Uterus (tissue), 2 donors: ENCODE measurements around the gene NSDHL.

Experiments used
- POLR2A ChIP-seq, 2 donors: fragments of 450-650 bp; IDR thresholded peaks; one replicate each; pipeline ENCODE4 v1.6.1; 2016; ENCODE audit warnings: antibody characterized with exemption in 2 of 2, mild to moderate bottlenecking in 1 of 2, moderate library complexity in 1 of 2
- TF ChIP-seq, protein P1 (sequence below), 4 experiments: fragments of 200-600 bp in 2 of 4; fragments of 450-650 bp in 2 of 4; sonication (generic) in 2 of 4; IDR thresholded peaks; one replicate each; pipeline ENCODE4 v1.5.1; 2016 to 2019; ENCODE audit warnings: antibody characterized with exemption in 4 of 4, mild to moderate bottlenecking in 2 of 4, moderate library complexity in 1 of 4

DNA sequence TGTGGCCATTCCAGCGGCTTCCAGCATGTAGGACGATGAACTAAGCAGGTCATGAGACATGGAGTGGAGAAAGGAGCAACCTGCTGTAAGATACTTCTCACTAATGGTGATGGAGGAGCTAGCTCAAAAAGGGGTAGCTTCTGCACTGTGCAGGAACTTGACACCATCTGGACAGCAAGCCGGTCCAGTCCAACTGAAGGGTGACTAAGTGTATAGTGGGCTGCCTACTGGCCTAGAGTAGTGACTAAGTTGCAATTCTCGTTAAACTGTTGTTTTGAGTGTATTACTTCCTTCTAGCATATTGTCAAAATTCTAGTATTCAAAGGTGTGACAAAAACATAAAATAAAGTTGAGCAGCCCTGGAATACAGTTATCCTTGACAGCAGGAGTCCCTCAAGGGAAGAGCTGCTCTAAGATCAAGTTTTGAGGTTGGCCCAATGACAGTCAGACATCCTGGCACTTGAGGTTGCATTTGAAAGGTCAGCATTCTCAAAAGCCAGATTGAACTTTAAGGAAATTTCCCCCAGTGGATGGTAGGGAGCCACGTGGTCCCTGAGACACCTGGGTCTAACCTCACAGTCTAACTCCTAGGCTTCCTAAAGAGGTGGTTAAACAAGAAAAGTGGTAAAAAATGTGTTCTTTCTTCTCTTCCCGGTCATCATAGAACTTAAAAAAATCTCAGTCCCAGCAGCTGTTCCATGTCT, 8.3 kb upstream of the NSDHL start:
- TF ChIP-seq, protein P1, sequence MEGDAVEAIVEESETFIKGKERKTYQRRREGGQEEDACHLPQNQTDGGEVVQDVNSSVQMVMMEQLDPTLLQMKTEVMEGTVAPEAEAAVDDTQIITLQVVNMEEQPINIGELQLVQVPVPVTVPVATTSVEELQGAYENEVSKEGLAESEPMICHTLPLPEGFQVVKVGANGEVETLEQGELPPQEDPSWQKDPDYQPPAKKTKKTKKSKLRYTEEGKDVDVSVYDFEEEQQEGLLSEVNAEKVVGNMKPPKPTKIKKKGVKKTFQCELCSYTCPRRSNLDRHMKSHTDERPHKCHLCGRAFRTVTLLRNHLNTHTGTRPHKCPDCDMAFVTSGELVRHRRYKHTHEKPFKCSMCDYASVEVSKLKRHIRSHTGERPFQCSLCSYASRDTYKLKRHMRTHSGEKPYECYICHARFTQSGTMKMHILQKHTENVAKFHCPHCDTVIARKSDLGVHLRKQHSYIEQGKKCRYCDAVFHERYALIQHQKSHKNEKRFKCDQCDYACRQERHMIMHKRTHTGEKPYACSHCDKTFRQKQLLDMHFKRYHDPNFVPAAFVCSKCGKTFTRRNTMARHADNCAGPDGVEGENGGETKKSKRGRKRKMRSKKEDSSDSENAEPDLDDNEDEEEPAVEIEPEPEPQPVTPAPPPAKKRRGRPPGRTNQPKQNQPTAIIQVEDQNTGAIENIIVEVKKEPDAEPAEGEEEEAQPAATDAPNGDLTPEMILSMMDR (IDR thresholded peaks at IDR 0.05) = no peak
- no peak for TF ChIP-seq POLR2A (IDR thresholded peaks at IDR 0.05)
